GM23338 (cell line): ENCODE data around the gene HMGCS2. TPM values are rescaled to one million over a fixed set of nuclear protein-coding genes. Genes with fewer than 3 reads are reported as not detected.
"Not testable (repeated sequence)": the region's sequence is repeated elsewhere in the genome, so short reads cannot be mapped to it uniquely, and the experiment has no call there.

Source experiments
- ATAC-seq: fragments of 200-7000 bp; cut with Tn5 transposase; 3 replicates; pipeline ENCODE4 v1.9.1; 2020
- DNase-seq: peaks from one replicate; pipeline ENCODE4 v3.0.0-alpha.2; 2015; ENCODE audit warnings: low spot score
- H2AFZ ChIP-seq: fragments of 200-600 bp; sonication (generic); 2 replicates; pipeline ENCODE4 v1.8.0; 2016; ENCODE audit warnings: antibody characterized with exemption, mild to moderate bottlenecking, moderate library complexity
- H3F3A ChIP-seq: fragments of 200-600 bp; sonication (generic); replicated peaks from 2 replicates; pipeline ENCODE4 v1.8.0; 2017; ENCODE audit warnings: antibody characterized with exemption, mixed run types, low read depth
- H3K27ac ChIP-seq: fragments of 200-600 bp; sonication (generic); 2 replicates; pipeline ENCODE4 v1.6.1; 2016; ENCODE audit warnings: low read depth
- H3K27me3 ChIP-seq: fragments of 200-600 bp; sonication (generic); 2 replicates; pipeline ENCODE4 v1.8.0; 2016; ENCODE audit warnings: mild to moderate bottlenecking, mixed run types, moderate library complexity; ENCODE audit not compliant: insufficient read depth
- H3K36me3 ChIP-seq: fragments of 200-600 bp; sonication (generic); 2 replicates; pipeline ENCODE4 v1.8.0; 2016; ENCODE audit warnings: mild to moderate bottlenecking; ENCODE audit not compliant: insufficient read depth
- H3K4me1 ChIP-seq: fragments of 200-600 bp; sonication (generic); 2 replicates; pipeline ENCODE4 v1.8.0; 2016; ENCODE audit warnings: mild to moderate bottlenecking, moderate library complexity; ENCODE audit not compliant: insufficient read depth
- H3K4me2 ChIP-seq: fragments of 200-600 bp; sonication (generic); 2 replicates; pipeline ENCODE4 v1.7.1; 2017; ENCODE audit warnings: mixed run types
- H3K4me3 ChIP-seq: fragments of 200-600 bp; sonication (generic); 2 replicates; pipeline ENCODE4 v1.6.1; 2016; ENCODE audit warnings: mixed run types
- H3K79me2 ChIP-seq: fragments of 200-600 bp; sonication (generic); replicated peaks from 2 replicates; pipeline ENCODE4 v1.8.0; 2017; ENCODE audit warnings: mild to moderate bottlenecking; ENCODE audit not compliant: insufficient read depth
- H3K9me2 ChIP-seq: fragments of 200-600 bp; sonication (generic); 2 replicates; pipeline ENCODE4 v1.8.0; 2017; ENCODE audit not compliant: insufficient read depth
- H4K20me1 ChIP-seq: fragments of 200-600 bp; sonication (generic); replicated peaks from 2 replicates; pipeline ENCODE4 v1.8.0; 2017; ENCODE audit warnings: mild to moderate bottlenecking; ENCODE audit not compliant: insufficient read depth
- H3K27ac Mint-ChIP-seq: 2 replicates; pipeline ENCODE4 v1.8.0; 2020; ENCODE audit warnings: inconsistent platforms, mild to moderate bottlenecking, moderate library complexity, mixed read lengths
- H3K27me3 Mint-ChIP-seq: 3 replicates; pipeline ENCODE4 v1.8.0; 2022; ENCODE audit warnings: low read depth, mild to moderate bottlenecking, moderate library complexity, mixed read lengths, inconsistent platforms; ENCODE audit not compliant: insufficient read depth, poor library complexity
- H3K36me3 Mint-ChIP-seq: 3 replicates; pipeline ENCODE4 v1.8.0; 2021; ENCODE audit warnings: low read depth, mild to moderate bottlenecking, inconsistent platforms, moderate library complexity, mixed read lengths
- H3K4me1 Mint-ChIP-seq: 3 replicates; pipeline ENCODE4 v1.8.0; 2020; ENCODE audit warnings: mild to moderate bottlenecking, inconsistent platforms, mixed read lengths
- H3K4me3 Mint-ChIP-seq: 3 replicates; pipeline ENCODE4 v1.8.0; 2021; ENCODE audit warnings: moderate library complexity, mild to moderate bottlenecking, inconsistent platforms, mixed read lengths
- H3K9me3 Mint-ChIP-seq: 3 replicates; pipeline ENCODE4 v1.8.0; 2020; ENCODE audit warnings: moderate library complexity, mild to moderate bottlenecking, inconsistent platforms, mixed read lengths
- EZH2 ChIP-seq: fragments of 200-600 bp; sonication (generic); IDR thresholded peaks from one replicate; pipeline ENCODE4 v1.8.0; 2017; ENCODE audit warnings: antibody characterized with exemption, mild to moderate bottlenecking, low read depth; ENCODE audit not compliant: unreplicated experiment
- JUNB ChIP-seq: IDR thresholded peaks from one replicate; pipeline ENCODE4 v1.6.1; 2016; ENCODE audit warnings: antibody characterized with exemption; ENCODE audit not compliant: unreplicated experiment
- NANOG ChIP-seq: IDR thresholded peaks from 2 replicates; pipeline ENCODE4 v1.6.1; 2016; ENCODE audit warnings: antibody characterized with exemption, borderline replicate concordance
- POLR2AphosphoS5 ChIP-seq: IDR thresholded peaks from 2 replicates; pipeline ENCODE4 v1.6.1; 2016; ENCODE audit warnings: antibody characterized with exemption, low read depth
- STAT1 ChIP-seq: IDR thresholded peaks from one replicate; pipeline ENCODE4 v1.6.1; 2016; ENCODE audit warnings: antibody characterized with exemption; ENCODE audit not compliant: unreplicated experiment
- polyA plus RNA-seq: library from polyadenylated mRNA; unstranded; fragments of >200 nt; fragmentation: Nextera tagmentation; extraction: Ambion mirVana; gene quantifications from 2 replicates; pipeline ENCODE4 v1.2.1, GENCODE V29; 2016
- total RNA-seq: library from RNA; depleted of rRNA; stranded (reverse); fragments of >200 nt; shearing (Covaris generic); gene quantifications from 2 replicates; pipeline ENCODE4 v1.2.3, GENCODE V29; 2014
- TF ChIP-seq, protein P1 (sequence below): IDR thresholded peaks from 2 replicates; pipeline ENCODE4 v1.6.1; 2016; ENCODE audit warnings: antibody characterized with exemption
- TF ChIP-seq, protein P2 (sequence below): IDR thresholded peaks from one replicate; pipeline ENCODE4 v1.6.1; 2018; ENCODE audit warnings: antibody characterized with exemption; ENCODE audit not compliant: unreplicated experiment

HMGCS2 gene
- total and polyA plus RNA-seq, 2 experiments from 2014 or later = not detected

DNA sequence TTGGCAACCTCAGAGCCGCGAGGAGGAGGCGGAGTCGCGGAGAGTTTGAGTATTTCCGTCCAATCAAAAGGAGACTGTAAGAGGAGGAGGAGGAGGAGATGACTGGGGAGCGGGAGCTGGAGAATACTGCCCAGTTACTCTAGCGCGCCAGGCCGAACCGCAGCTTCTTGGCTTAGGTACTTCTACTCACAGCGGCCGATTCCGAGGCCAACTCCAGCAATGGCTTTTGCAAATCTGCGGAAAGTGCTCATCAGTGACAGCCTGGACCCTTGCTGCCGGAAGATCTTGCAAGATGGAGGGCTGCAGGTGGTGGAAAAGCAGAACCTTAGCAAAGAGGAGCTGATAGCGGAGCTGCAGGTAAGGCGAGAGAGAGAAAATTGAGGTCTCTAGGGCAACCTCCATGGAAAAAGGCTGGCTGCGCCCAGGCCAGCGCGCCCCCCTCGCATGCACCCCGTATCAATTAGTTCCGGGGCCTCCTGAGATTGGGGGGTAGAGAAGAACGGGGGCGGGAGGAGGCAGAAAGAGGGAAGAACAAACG lies 56.8 kb downstream of the HMGCS2 start, which contains the start of gene PHGDH:
TSS of gene PHGDH (plus strand) at position 131 of the 538 bp plus-strand sequence. CDS start at position 220, 89 bp downstream.
- Histone ChIP-seq H2AFZ (no peak within 1 kb of the TSS), H3K79me2 (peaks cover 50% of the 10 kb centered on the region), H3K4me3 (peak within 1 kb of the TSS; percentile 98), H3K36me3 (peaks cover 5% of the 10 kb centered on the region; the same call in 1 of the 2 replicates), H3K4me1 (peaks cover 47% of the 10 kb centered on the region), H3K9me2 (no peaks in the 10 kb centered on the region), H3K27me3 (no peaks in the 10 kb centered on the region), H3K4me2 (peak within 1 kb of the TSS; percentile 94), H3F3A (no peaks in the 10 kb centered on the region), H3K27ac (peak within 1 kb of the TSS; percentile 99), H4K20me1 (peaks cover 32% of the 10 kb centered on the region)
- H3K27ac Mint-ChIP-seq = peak within 1 kb of the TSS; percentile 100
- ATAC-seq (peak; percentile 67), DNase-seq (peak; percentile 96)
- peaks cover 48% of the 10 kb centered on the region for H3K4me1 Mint-ChIP-seq
- peaks cover 47% of the 10 kb centered on the region for H3K36me3 Mint-ChIP-seq
- peaks cover 6% of the 10 kb centered on the region; the same call in 2 of the 3 replicates for H3K9me3 Mint-ChIP-seq
- peaks cover 26% of the 10 kb centered on the region for H3K27me3 Mint-ChIP-seq
- H3K4me3 Mint-ChIP-seq = peak within 1 kb of the TSS; percentile 99
- TF ChIP-seq EZH2 = no peak
- peak; percentile 99 for TF ChIP-seq POLR2AphosphoS5

DNA sequence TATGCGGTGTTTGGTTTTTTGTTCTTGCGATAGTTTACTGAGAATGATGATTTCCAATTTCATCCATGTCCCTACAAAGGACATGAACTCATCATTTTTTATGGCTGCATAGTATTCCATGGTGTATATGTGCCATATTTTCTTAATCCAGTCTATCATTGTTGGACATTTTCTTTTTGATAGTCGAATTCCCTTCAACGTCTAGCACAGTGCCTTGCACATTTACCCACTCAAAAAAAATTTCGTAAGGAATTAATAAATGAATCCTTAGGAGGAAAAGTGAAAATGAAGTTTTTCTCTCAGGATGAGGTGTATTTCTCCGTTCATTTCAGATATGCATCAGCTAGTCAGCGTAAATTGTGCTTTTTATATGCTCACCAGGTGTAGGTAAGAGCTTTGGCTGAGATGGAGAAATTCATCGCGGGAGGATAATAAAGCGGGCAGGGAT lies 57.3 kb downstream of the HMGCS2 start:
- H3K4me3 Mint-ChIP-seq = peak overlapping the region; percentile 99
- H3K4me1 Mint-ChIP-seq = peaks cover 44% of the 10 kb centered on the region
- peaks cover 45% of the 10 kb centered on the region for H3K79me2 ChIP-seq
- H3K27ac ChIP-seq, H3K27me3 ChIP-seq, H2AFZ ChIP-seq, DNase-seq, H3K9me3 Mint-ChIP-seq, H3F3A ChIP-seq, H3K36me3 ChIP-seq, ATAC-seq, H3K9me2 ChIP-seq: not testable (repeated sequence)
- H3K4me2 ChIP-seq = peak overlapping the region; percentile 94; the same call in 1 of the 2 replicates
- H3K27ac Mint-ChIP-seq = peak overlapping the region; percentile 100
- peak overlapping the region; percentile 98 for H3K4me3 ChIP-seq
- H3K4me1 ChIP-seq = peaks cover 42% of the 10 kb centered on the region
- H3K36me3 Mint-ChIP-seq = peaks cover 44% of the 10 kb centered on the region
- H3K27me3 Mint-ChIP-seq = peaks cover 23% of the 10 kb centered on the region
- H4K20me1 ChIP-seq = peaks cover 27% of the 10 kb centered on the region

DNA sequence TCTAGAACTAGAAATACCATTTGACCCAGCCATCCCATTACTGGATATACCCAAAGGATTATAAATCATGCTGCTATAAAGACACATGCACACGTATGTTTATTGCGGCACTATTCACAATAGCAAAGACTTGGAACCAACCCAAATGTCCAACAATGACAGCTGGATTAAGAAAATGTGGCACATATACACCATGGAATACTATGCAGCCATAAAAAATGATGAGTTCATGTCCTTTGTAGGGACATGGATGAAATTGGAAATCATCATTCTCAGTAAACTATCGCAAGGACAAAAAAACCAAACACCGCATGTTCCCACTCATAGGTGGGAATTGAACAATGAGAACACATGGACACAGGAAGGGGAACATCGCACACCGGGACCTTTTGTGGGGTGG lies 62.1 kb downstream of the HMGCS2 start:
- H2AFZ ChIP-seq, ATAC-seq, H3K9me2 ChIP-seq, H3K27ac Mint-ChIP-seq, H3K27me3 ChIP-seq, H3K27ac ChIP-seq, DNase-seq, H3F3A ChIP-seq, H3K36me3 ChIP-seq, H3K4me2 ChIP-seq, H3K4me3 Mint-ChIP-seq, H3K27me3 Mint-ChIP-seq, H3K79me2 ChIP-seq, H3K4me3 ChIP-seq, H4K20me1 ChIP-seq: not testable (repeated sequence)
- Mint-ChIP-seq H3K36me3 (peaks cover 13% of the 10 kb centered on the region), H3K4me1 (peaks cover 19% of the 10 kb centered on the region), H3K9me3 (peaks cover 16% of the 10 kb centered on the region)
- H3K4me1 ChIP-seq = peaks cover 16% of the 10 kb centered on the region

DNA sequence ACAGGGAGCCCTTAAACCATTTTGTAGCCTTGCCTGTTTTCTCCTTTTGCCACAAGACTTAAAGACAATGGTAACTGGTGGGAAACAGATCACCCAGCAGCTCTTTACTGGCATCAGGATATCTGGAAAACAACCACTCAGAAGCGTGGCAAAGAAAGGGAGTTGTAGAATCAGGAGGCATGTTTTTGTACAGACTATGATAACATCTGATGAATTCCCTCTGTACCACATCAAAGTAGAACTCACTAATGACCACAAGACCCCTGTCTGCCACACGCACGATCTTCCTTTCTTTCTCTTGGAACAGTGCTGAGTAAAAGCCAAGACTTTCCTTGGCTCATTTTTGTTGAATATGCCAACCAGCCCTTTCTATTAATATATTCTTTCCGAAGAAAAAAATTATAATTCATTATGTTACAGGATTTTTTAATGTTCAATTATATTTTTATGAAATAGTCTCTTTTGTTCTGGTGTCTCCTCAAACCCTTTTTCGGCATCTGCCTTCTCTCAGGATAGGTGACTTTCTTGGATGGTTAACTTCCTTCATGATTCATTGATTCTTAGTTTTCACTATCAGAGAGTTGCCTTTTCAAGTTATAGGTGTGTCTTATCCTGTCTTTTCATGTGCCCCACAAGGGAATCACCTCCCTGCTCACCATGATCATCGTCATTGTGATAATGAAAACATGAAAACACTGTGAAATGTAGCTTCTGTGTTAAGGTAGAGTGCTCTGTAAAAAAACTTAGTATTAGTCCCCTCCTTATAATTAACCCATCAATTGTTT lies 64.8 kb downstream of the HMGCS2 start:
- no peaks in the 10 kb centered on the region for H3K79me2 ChIP-seq
- no peaks in the 10 kb centered on the region for H3K27me3 ChIP-seq
- peaks cover 6% of the 10 kb centered on the region; the same call in 1 of the 2 replicates for H3K4me1 ChIP-seq
- H3K36me3 ChIP-seq = no peaks in the 10 kb centered on the region; the same call in 1 of the 2 replicates
- no peaks in the 10 kb centered on the region for H4K20me1 ChIP-seq
- H3K9me3 Mint-ChIP-seq = peaks cover 31% of the 10 kb centered on the region
- ATAC-seq (no peak), DNase-seq (no peak)
- no peak overlapping the region for H3K27ac ChIP-seq
- no peaks in the 10 kb centered on the region; the same call in 1 of the 2 replicates for H3K9me2 ChIP-seq
- no peak overlapping the region for H3K4me2 ChIP-seq
- H3K27ac Mint-ChIP-seq = no peak overlapping the region
- no peak overlapping the region for H3K4me3 Mint-ChIP-seq
- peaks cover 5% of the 10 kb centered on the region for H3K27me3 Mint-ChIP-seq
- no peaks in the 10 kb centered on the region for H3F3A ChIP-seq
- no peak overlapping the region for H2AFZ ChIP-seq
- H3K4me1 Mint-ChIP-seq = peaks cover 7% of the 10 kb centered on the region; the same call in 2 of the 3 replicates
- peaks cover 18% of the 10 kb centered on the region for H3K36me3 Mint-ChIP-seq
- H3K4me3 ChIP-seq = no peak overlapping the region
- TF ChIP-seq POLR2AphosphoS5 (no peak), STAT1 (no peak), EZH2 (no peak), JUNB (no peak), NANOG (no peak)
- TF ChIP-seq, protein P1, sequence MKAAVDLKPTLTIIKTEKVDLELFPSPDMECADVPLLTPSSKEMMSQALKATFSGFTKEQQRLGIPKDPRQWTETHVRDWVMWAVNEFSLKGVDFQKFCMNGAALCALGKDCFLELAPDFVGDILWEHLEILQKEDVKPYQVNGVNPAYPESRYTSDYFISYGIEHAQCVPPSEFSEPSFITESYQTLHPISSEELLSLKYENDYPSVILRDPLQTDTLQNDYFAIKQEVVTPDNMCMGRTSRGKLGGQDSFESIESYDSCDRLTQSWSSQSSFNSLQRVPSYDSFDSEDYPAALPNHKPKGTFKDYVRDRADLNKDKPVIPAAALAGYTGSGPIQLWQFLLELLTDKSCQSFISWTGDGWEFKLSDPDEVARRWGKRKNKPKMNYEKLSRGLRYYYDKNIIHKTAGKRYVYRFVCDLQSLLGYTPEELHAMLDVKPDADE = no peak
- TF ChIP-seq, protein P2, sequence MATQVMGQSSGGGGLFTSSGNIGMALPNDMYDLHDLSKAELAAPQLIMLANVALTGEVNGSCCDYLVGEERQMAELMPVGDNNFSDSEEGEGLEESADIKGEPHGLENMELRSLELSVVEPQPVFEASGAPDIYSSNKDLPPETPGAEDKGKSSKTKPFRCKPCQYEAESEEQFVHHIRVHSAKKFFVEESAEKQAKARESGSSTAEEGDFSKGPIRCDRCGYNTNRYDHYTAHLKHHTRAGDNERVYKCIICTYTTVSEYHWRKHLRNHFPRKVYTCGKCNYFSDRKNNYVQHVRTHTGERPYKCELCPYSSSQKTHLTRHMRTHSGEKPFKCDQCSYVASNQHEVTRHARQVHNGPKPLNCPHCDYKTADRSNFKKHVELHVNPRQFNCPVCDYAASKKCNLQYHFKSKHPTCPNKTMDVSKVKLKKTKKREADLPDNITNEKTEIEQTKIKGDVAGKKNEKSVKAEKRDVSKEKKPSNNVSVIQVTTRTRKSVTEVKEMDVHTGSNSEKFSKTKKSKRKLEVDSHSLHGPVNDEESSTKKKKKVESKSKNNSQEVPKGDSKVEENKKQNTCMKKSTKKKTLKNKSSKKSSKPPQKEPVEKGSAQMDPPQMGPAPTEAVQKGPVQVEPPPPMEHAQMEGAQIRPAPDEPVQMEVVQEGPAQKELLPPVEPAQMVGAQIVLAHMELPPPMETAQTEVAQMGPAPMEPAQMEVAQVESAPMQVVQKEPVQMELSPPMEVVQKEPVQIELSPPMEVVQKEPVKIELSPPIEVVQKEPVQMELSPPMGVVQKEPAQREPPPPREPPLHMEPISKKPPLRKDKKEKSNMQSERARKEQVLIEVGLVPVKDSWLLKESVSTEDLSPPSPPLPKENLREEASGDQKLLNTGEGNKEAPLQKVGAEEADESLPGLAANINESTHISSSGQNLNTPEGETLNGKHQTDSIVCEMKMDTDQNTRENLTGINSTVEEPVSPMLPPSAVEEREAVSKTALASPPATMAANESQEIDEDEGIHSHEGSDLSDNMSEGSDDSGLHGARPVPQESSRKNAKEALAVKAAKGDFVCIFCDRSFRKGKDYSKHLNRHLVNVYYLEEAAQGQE = no peak
